GM19324 (cell line): ENCODE data around the gene C1orf35.
A peak's percentile ranks its signal among the peaks of the same experiment; 100 is the strongest.
"Not testable (repeated sequence)": the region's sequence is repeated elsewhere in the genome, so short reads cannot be mapped to it uniquely, and the experiment has no call there.

Experiments
- ATAC-seq: cut with Tn5 transposase; IDR thresholded peaks from one replicate; pipeline ENCODE4 v1.9.1; 2021; ENCODE audit warnings: mild to moderate bottlenecking, moderate library complexity; ENCODE audit not compliant: unreplicated experiment, low FRiP score

Gene C1orf35

DNA sequence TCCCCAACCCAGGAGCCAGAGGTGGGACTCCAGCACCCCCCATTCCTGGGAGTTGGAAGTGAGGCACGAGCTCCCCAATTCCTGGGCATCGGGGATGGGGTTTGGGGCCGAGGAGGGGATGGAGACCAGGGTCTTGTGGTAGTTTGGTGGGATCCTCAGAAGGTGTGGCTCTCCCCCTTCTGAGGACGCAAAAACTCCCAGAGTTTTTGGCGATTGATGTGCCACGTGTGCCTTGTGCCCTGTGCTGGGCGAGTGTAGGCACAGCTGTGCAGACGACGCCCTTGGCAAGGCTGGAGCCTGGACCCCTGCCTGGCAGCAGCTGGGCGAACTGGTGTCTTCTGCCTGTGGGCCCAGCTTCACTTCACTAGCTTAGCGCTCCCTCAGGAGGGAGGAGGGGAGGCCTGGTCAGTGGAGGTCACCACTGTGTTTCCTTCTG lies 39.6 kb upstream of the C1orf35 start:
- ATAC-seq, result no peak

DNA sequence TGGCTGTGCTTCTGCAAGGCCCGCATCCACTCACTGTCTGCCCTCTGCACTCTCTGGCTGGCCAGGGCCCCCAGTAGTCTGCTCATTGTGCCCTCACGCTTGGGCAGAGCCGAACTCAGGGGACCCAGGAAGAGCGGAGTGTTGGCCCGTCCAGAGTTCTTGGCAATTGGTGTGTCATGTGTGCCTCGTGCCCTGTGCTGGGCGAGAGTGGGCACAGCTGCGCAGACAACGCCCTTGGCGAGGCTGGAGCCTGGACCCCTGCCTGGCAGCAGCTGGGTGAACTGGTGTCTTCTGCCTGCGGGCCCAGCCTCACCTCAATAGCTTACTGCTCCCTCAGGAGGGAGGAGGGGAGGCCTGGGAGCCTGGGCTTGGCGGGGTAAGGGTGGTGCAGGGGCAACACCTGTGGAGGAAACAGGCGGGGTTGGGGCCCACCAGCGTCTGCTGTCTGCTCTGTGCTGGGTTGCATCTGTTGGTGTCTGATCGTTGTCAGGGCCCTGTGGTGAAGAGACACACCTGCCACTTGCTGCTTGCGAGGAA lies 39.1 kb upstream of the C1orf35 start:
- ATAC-seq, result no peak

DNA sequence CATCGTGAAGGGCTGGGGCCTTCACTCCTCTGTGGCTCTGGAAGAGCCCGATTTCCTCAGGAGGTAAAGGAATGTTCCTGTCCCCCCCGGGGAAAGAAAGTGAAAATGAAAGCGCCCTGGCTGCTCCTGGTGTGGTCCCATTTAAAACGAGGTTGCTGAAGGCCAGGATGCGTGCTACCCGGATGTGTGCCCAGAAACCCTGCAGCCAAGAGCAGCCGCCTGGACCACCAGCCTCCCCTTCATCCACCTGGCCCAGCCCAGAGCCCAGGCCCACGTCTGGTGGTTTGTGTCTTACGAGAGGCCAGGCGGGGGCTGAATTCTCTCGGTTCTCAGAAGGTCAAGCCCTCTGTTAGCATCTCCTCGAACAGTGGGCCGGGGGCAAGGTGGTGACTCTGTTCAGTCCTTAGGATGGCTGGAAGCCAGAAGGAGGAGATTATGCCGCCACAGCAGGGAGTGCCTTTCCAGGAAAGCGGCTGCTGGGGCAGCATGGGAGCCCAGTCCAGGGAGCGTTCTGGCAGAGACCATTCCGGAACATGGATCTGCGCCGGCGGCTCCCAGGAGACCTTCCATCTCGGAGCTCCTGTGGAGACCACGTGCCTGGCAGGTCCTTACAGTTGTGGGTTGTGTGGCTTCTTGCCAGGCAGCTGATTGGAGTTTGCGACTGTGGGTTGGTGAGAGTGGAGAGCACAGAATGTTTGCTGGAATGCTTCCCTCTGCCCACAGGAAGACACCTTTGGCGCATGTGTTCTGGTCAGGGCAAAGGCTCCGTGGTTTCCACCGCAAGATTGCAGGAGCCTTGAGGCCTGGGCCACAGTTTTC lies 38.3 kb upstream of the C1orf35 start:
- no peak for ATAC-seq

DNA sequence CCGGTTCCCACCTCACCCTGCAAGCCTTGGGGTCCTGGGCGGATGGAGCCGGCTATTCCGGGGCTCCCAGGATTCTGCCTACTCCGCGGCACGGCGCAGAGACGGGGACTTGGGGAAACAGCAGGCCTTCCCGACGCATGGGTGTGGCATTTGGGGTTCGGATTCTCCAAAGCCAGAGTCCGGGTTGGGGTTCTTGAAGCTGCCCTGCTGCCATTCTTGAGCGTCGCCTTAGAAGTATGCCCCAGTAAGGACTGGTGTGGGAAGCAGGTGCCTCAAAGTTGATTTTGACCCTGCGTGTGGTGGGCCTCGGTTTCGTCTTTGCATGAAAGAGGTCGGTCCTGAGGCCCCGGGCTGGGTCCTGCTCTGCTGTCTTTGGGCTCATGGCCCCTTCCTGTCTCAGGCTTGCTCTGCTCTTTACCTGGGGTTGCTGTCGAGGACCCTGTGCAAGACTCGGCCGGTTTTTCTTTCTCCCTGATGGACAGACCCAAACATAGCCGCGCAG lies 37.6 kb upstream of the C1orf35 start:
- ATAC-seq, result no peak

DNA sequence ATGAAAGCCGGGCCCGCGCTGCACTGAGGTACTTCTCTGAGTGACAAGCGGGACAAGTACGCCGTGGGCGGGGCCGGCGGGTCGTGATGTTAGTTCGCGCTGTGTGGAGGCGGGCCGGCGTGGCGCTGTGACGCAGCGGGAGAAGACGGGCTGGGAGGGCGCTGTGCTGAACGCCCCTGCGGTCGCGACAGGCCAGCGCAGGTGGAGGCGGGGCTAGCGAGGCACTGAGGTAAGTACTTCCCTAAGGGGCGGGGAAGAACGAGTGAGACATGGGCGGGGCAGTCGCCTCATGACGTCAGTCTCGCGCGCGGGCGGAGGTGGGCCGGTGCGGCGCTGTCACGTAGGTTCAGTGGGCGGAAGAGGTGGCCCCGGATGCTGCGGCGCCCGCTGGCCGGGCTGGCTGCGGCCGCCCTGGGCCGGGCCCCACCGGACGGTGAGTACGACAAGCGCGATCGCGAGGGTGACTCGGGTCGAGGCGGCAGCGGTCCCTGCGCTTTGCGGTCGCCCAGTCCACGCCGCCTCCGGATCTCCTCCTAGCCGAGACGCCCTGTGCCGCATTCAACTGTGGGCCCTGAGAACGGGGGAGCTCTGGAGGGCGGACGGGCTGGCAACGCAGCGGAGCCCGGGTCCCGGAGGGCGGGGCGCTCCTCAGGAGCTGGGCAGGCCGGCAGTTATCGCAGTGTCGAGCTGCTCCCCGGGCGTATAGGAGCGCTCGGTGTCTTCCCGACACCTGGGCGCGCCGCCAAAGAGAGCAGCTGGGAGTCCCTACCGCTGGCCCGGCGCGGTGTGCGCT lies 37.0 kb upstream of the C1orf35 start, which contains the start of gene GUK1:
Gene GUK1 (plus strand): TSS at position 349 of the 793 bp plus-strand sequence. CDS start 24 bp downstream, at position 373.
- peak; percentile 97 for ATAC-seq

DNA sequence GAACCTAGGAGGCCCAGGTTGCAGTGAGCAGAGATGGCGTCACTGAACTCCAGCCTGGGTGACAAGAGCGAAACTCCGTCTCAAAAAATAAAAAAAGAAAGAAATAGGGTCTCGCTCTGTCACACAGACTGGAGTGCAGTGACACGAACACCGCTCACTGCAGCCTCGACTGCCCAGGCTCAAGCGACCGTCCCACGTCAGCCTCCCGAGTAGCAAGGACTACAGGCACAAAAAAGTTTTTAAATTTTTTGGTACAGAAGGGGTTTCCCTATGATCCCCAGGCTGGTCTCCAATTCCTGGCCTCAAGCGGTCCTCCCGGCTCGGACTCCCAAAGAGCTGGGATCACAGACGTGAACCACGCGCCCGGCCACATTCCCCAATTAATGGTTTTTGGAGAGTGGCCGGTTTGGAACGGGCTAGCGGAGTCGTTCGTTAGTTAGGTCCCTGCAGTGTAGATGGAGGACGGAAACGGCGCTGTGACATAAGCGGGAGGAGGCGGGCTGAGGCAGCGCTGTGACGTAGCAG lies 36.3 kb upstream of the C1orf35 start:
- no peak for ATAC-seq

DNA sequence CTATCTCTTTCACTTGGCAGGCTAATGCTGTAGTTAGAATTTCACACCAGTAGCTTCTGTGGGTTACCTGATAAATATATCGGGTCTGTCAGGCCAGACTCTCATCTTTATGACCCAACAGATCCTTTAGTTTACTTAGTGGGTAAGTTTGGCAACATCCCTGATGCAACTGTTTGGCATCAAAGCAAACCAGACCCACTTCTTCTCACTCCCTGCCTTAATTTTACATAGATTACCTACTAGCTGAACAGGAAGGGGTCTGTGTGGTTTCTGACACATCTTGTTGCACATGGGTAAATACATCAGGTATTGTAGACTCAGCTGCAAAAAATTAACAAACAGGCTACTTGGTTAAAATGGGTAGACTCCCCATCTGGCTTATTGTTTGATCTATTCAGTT lies 33.8 kb upstream of the C1orf35 start:
- no peak for ATAC-seq

DNA sequence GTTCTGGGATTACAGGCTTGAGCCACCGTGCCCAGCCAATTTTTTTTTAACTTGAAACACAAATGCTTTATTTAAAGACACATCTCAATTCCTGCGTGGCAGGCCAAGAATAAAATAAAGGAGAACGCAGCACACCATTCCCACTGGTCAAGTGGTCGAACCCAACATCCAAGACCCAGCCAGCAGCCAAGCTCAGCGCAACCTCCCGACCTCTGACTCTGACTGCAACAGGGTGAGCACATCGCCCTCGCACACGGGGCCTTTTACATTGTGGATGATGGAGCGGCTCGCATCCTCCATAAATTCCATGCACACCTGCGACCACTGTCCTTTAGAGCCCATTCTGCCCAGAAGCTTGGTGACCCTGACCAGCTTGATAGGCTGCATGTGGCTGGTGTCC lies 31.5 kb upstream of the C1orf35 start:
- no peak for ATAC-seq

DNA sequence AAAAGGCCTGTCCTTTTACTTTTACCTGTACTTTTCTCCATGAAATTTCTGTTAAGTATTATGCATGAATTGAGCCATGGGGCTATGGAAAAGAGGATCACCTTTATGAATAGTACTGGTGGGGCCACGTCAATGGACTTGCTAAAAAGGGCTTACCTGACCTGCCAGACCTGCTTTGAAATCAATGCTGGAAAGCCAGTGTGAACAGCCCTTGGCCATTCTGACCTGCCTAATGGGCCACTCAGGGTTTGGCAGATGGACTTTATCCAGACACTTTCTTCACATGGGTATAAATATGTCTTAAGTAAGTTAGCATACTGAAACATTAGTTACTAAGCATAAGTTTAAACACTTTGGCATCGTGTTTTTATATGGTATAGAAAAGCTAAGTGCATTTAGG lies 28.6 kb upstream of the C1orf35 start:
- ATAC-seq, result no peak

DNA sequence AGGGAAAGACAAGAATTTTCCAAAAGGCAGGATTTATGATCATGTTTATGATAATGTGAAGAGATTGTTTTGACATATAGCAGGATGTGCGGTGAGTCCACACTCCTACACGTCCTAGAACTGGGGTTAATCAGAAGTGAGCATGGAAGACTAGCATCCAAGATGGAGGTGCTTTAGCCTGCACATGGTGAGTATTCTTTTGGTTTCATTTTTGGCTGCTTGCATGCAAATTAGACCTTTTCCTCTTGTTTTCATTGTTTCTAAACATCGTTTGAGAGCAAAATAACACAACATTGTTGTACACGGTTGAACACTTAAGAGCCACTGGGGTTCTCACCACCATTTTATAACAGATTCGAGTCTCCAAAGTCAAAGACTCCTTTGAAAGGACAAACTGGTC lies 22.1 kb upstream of the C1orf35 start:
- no peak for ATAC-seq

DNA sequence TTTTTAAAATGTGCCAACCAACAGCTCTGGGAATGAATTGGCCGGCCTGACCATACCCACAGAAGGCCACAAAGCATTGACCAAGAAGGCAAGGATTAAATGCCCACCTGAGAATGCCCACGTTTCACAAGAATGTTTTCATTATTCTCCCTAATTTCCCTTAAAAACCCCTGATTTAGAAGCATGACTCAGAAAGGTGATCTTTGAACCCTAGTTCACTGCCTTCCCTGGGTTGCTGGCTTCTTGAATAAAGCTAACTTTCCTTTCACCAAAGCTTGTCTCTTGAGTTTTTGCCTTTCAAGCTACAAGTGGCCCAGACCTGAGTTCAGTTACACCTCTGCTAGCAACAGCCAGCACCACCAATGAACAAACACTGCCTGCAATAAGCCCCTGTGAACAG lies 20.4 kb upstream of the C1orf35 start:
- no peak for ATAC-seq

DNA sequence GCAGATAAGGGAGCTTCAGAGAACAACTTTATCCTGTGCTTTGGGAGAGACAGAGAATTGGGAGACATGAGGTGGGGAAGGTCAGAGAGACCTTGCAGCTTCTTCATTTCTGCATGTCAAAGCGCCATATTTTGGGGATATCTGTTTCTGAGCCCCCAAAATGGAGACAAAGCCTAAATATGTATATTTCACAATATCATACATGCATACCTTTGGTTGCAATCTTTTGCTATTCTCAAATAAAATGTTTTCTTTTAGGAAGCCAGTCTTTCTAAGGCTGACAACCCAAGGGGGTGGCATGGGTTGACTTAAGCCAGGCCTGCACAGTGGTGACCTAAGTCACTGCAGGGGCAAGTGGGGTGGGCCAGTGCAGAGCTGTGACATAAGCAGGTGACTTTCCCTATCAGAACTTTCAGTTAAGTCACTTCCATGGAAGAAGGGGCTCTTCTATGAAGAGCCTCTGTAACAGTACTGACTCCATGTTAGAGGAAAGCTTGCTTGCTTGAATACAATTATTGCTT lies 19.9 kb upstream of the C1orf35 start:
- no peak for ATAC-seq

DNA sequence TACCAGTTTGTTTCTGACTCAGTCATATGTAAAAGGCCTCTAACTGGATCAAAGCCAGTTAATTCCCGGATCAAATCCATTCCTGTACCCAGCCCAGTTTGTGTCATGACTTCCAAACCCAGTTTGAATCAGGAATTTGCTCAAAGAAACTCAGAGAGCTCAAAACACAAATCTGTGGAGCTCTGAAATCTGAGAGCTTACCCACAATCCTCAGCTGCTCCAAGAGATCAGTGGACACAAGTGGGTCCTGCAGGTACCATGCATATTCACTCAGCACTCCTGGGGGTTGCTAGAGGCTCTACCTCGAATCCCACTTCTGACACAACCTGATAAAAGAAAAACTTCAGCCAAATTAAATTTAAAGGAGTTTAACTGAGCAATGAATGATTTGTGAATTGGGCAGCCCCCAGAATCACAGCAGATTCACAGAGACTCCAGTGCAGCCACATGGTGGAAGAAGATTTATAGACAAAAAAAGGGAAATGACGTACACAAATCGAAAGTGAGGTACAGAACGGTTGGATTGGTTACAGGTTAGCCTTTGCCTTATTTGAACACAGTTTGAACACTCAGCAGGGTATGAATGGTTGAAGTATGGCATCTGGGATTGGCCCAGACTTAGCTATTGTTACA lies 17.8 kb upstream of the C1orf35 start:
- ATAC-seq, result no peak

DNA sequence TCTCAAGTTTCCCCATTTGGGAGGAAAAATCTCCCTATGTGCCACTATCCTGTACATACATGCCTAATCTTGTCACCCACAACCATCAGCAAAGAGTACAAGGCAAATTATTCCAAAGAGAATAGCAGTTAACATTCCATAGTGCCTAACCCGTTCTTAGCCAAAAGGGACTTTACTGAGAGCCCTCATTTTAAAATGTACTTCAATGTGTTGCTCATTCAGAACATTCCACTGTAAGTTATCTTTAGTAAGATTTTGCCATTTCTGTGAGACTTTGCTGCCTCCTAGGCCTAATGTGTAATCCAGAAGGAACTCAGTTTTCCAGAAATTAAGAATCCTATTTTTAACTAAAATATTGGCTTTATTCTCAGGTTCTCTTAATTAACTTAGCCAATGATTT lies 17.2 kb upstream of the C1orf35 start:
- no peak for ATAC-seq

DNA sequence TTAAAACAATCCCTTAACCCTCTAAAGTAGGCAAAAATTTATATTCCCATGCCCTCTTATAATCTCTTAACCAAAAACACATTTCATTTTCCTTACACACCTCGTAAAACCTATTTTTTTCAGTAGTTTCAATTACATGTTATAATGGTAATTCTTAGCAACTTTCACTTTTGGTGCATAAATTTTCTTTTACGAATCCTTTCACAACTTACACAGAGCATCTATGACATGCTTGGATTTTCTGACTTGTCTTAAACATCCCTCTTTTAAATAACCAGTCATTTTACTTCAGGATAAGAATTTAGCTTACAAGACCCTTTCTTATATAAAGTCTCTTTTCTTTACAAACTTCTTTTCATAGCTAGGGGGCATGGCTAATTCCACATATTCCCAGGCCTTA lies 14.9 kb upstream of the C1orf35 start:
- ATAC-seq, result no peak

DNA sequence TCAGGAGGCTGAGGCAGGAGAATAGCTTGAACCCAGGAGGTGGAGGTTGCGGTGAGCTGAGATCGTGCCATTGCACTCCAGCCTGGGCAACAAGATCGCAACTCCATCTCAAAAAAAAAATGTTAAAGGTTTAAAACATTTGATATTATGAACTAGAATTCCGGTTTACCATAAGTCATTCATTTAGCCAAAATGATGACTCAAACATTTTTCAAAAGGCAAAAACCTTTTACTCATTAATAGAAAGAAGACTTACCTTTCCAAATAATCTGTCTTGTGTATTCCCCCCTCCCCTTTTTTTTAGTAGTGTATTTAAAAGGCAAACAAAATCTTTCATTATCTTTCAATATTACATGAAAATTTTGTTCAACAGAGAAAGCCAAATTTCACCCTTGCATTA lies 14.2 kb upstream of the C1orf35 start:
- ATAC-seq, result no peak

DNA sequence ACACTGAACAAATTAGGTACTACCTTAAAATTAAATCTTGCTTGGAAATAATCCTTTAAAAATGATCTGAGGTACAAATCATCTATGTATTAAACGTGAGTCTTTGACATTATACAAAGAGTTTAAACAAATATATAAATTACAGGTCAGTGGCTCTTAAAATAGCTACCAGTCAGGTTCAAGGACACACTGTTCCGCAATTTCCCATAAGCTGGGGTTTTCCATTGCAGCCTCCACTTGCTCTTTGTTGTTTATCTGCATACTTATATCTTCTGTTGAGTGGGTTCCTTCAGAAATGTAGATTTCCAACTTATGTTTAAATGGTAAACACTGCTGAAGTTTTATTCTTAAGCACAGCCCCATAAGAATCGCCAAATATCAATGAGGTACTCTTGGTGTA lies 11.7 kb upstream of the C1orf35 start:
- no peak for ATAC-seq

DNA sequence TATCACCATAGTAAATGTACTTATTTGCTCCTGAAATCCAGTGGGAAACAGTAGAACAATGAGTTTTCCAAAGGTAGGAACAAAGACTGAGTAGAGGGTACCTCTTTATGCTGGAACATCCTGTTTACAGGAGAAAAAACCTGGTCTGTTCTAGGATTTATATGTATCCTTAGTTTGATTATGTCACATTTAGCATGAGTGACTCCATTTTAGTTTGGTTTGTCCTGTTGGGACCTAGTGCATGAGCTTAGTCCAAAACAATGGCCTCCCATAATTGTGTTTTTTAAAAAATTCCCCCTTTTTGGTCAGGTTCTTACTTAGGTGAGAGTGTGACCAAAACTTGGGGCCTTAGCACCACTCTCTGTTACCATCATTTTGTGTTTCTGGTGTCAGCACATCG lies 9.5 kb upstream of the C1orf35 start:
- ATAC-seq, result no peak

DNA sequence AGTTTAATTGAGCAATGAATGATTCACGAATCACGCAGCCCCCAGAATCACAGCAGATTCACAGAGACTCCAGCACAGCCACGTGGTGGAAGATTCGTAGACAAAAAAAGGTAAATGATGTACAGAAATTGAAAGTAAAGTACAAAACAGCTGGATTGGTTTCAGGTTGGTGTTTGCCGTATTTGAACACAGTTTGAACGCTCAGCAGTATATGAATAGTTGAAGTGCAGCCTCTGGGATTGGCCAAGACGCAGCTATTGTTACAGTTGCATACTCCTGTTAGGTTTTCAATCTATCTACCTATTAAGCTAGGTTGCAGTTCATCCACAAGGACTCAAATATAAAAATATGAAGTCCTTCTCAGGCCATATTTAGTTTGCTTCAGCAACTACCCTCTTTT lies 9.0 kb upstream of the C1orf35 start:
- ATAC-seq, result no peak

DNA sequence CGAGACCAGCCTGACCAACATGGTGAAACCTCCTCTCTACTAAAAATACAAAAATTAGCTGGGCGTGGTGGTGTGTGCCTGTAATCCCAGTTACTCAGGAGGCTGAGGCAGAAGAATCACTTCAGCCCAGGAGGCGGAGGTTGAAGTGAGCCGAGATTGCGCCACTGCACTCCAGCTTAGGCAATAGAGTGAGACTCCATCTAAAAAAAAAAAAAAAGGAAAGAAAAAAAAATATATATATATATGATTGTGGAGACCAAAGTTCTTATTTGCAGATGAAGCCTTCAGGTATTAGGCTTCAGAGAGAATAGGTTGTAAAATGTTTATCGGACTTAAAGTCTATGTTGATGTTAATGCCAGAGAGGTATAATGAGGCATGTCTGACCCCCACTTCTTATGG lies 8.2 kb upstream of the C1orf35 start:
- ATAC-seq, result not testable (repeated sequence)
